ENCODE results near the gene CDYL2.
"Not testable (repeated sequence)": the region's sequence is repeated elsewhere in the genome, so short reads cannot be mapped to it uniquely, and the experiment has no call there.

Gene CDYL2

DNA sequence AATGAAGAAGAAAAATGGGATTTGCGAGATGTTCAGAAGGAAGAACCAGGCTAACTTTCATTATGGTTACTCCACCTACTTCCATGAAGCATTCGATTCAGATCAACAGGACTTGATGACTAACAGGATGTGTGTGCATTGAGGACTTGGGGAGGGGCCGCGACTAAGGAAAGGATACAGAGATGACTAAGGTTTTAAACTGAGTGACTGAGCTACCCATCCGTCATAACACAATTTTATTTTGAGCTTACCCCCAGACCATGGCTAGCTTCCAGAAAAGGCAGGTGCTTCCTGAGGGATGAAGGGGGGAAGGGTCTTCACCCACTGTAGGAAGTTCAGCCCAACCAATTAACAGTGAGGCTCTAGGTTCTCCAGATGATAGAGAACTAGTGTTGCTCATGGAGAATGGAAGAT, 2.5 kb upstream of the CDYL2 start:
- DNase-seq (ENCODE audit: low read depth), result no peak

DNA sequence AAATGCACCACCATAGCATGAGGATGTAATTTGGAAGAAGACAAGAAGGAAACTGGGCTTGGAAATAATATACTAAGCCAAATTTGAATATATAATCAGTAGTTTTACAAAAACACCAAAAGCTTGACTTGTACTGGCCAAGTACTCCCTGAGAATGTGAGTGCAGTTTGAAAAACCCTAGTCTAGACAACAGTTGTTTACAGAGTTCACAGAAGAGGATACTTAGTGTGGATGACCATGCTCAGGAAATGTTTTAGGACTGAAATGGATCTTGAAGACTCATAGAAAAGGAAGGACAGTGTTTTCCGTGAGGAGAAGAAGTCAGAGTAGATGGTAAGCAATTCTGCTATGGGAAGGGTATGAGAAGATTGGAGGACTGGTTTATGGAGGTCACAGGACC, 1.9 kb upstream of the CDYL2 start:
- DNase-seq (ENCODE audit: low read depth), result no peak

DNA sequence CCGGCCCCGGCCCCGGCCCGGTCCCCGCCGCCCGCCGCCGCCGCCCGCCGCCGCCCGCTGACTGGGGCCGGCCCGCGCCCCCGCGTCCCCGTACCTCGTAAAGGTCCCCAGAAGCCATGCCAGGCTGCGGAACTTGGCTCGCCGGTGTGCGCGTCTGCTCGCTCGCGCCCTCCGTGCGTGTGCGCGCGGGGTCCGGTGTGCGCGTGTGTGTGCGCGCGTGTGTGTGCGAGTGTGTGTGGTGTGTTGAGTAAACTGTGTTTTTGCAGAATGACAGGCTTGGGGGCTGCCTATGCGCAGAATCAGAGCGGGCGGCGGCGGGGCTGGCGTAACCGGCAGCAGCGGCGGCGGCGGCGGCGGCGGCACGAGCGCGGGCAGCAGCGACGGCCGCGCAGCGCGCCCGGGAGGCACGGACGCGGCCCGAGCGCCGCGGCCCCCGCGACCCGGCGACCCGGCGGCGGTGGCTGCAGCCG, 307 bp downstream of the CDYL2 start:
- no peak for DNase-seq (ENCODE audit: low read depth)

DNA sequence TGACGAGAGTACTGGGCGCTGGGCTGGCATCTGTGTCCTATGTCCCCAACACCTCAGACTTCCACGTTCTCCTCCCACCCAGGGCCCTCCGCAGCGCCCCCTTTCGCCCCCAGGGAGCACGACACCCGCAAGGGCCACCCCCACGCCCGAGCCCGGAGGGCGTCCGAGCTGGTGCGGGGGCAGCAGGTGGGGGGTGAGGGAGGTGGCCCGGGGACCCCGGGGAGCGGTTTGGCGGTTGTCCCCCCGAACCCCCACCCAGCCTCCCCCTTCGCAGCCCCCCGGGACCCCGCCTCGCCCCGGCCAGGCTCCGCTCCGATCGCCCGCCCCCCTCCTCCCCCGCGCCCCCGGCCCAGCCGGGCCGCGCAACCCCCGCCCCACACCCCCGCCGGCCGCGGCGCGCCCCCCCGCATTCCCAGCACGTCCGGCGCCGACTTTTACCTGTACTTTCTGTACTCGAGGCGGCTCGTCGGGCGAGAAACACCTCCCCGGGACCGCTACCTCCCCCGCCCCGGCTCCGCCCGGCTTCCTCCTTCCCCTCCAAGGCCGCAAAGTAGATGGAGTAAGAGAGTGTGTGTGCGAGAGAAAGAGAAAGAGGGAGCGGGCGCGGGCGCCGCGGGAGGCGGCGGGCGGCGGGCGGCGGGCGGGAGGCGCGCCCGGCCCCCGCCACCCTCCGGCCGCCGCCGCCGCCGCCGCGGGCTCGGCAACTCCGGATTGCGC, 901 bp downstream of the CDYL2 start:
- no peak for DNase-seq (ENCODE audit: low read depth)

DNA sequence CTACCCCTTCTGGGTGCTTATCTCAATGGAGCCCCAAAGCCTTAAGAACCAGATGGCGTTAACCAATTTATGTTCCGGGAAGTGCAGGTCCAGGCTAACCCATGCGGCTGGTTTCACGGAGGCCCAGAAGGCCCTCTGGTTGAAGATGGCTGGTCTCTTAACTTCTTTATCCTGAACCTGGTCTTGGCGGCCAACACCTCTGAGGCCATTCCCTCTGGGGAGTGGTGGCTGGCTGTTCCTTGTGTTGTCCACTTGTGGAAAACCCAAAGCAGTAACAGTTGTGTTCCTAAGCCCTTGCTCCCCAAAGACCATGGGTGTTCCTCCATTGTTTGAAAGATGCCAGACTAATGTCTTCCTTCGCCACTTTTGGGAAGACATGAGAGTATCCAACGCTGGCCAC, 1.5 kb downstream of the CDYL2 start:
- no peak for DNase-seq (ENCODE audit: low read depth)

DNA sequence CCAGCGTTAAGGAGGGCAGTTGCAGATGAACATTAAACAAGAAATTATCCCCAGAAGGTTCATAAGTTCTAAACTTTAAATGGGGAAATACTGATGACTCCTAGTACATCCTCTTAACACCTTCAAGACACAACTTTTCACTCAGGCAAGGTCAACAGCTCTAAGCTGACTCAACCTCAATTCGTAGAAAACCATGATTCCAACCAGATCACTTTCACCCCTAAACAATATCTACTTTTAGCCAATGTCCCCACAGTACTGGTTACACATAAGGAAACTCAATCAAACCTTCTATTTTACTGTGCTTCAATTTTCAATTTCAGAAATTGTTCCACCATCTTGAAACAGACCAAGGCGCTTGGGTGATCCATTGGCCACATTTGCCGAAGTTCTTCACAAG, 2.3 kb downstream of the CDYL2 start:
- DNase-seq (ENCODE audit: low read depth), result no peak

DNA sequence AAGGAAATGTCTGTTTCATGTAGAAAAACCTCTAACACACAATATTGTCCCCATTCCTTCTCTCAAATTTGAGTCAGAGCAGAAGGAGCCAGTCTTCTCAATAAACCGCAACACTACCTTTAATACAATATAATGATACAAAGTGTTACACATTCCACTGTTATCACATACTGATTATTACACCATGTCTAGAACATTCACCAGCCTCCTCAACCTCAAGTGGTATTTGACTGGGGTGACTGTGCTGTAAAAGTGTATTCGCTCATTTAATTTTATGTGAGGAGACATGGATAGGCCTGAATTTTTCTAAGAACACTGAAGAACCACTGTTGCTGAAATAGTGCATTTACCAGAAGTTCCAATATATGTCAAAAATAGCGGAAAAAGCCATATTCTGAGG, 10.3 kb downstream of the CDYL2 start:
- DNase-seq (ENCODE audit: low read depth), result no peak

DNA sequence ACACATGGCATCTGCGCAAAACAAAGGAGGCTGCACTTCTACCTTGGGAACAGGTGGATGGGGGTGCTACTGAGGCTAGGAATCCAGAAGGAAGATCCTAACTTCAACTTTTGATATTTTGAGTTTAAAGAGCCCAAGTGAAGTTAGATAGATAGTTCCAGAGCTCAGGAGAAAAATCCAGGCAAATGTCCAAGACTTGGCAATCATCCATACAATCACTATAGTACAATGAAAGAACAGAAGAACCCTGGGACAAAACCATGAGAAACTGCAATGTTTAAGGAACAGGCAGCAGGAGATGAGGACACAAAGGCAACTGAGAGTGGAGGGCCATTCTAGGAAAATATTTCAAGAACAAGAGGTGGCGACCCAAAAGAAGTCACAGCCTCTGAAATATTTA, 12.4 kb downstream of the CDYL2 start:
- DNase-seq (ENCODE audit: low read depth), result no peak

DNA sequence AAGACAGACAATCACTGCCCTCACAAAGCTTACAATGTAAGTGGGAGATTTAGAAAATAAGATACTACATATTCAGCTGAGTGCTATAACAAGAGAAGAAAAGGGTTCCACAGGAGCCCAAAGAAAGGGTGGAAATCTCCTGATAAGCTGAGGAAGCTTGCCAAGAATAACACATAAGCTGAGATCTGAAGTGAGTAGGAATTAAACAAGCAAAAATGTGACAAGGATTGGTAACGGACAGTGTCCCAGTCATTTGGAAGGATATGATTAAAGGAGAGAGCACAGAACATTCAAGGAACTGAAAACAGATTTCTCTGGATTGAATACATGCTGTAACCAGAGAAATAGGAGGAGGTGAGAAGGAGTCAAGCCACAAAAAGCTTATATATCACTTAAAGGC, 13.0 kb downstream of the CDYL2 start:
- no peak for DNase-seq (ENCODE audit: low read depth)

DNA sequence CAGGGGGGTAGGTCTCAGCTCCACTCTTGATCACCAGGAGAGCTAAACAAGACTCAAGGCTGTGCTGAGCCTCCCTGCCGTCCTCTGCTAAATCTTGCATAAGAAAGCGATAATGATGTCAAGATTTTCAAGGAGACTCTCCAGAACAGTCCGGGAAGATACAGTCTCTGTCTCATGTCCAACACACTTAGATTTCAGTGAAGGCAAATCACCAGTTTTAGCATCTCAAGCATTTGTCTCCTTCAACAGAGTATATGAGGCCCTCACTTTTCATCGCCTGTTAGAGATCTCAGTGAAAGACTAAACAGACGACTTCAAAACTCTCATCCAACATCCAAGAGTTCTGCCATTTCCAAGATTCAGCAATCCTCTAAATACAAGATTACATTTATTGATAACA, 13.6 kb downstream of the CDYL2 start:
- DNase-seq (ENCODE audit: low read depth), result no peak

DNA sequence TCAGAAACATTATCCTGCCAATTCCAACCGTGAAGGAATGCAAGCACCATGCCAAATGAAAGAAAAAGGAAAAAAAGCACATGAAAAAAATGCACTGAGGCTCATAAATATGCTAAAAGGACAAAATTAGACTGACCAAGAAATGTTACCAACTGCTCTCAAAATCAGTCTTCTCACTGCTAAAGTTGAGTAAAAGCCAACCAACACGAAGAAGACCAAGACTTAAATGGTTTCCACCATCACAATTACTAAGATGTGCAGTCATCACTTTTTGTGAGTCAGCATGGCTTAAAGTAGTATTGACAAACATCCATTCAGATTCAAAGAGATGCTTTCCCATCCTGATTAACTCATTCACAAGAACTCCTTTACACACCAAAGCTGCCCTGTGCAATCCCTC, 16.4 kb downstream of the CDYL2 start:
- DNase-seq (ENCODE audit: low read depth), result no peak

DNA sequence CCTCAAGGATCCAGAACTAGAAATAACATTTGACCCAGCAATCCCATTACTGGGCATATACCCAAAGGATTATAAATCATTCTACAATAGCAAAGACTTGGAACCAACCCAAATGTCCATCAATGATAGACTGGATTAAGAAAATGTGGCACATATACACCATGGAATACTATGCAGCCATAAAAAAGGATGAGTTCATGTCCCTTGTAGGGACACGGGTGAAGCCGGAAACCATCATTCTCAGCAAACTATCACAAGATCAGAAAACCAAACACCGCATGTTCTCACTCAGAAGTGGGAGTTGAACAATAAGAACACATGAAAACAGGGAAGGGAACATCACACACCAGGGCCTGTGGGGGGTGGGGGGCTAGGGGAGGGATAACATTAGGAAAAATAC, 17.8 kb downstream of the CDYL2 start:
- not testable (repeated sequence) for DNase-seq (ENCODE audit: low read depth)

DNA sequence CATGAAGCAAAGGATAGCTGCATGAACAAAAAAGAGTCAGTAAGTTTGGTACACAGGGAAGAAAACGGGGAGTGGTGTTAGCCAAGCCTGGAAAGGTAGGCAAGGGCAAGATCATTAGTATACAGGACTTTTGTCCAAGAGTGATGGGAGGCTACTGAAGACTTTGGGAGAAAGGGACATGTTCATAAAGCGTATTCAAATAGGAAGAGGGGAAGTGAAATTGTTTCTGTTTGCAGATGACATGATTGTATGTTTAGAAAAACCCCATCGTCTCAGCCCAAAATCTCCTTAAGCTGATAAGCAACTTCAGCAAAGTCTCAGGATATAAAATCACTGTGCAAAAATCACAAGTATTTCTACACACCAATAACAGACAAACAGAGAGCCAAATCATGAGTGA, 19.4 kb downstream of the CDYL2 start:
- no peak for DNase-seq (ENCODE audit: low read depth)

DNA sequence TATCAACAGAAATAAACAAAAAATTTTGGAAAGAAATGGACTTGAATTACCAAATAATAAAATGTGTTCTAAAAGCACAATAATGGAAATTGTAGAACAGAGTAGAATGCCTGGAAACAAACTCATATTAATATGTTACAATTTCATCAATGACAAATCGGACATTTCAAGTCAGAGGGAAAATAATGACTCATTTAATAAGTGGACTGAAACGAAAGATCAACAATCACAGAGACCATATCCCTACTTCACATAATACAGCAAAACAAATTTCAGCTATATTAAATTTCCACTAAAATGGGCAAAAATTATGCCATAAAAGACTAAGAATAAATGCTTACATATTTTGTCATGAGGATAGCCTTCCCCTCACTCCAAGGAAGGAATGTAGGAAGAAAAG, 25.7 kb downstream of the CDYL2 start:
- DNase-seq (ENCODE audit: low read depth), result no peak

DNA sequence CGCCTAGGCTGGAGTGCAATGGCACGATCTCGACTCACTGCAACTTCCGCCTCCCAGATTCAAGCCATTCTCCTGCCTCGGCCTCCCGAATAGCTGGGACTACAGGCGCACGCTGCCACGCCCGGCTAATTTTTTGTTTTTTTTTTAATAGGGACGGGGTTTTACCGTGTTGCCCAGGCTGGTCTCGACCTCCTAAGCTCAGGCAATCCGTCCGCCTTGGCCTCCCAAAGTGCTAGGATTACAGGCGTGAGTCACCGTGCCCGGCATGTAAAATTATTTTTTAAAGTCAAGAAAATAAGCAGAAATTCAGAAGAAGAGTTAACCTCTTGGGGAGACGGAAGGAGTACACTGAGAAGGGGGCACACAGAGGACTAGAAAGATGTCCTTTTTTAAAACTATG, 27.5 kb downstream of the CDYL2 start:
- DNase-seq (ENCODE audit: low read depth), result no peak

DNA sequence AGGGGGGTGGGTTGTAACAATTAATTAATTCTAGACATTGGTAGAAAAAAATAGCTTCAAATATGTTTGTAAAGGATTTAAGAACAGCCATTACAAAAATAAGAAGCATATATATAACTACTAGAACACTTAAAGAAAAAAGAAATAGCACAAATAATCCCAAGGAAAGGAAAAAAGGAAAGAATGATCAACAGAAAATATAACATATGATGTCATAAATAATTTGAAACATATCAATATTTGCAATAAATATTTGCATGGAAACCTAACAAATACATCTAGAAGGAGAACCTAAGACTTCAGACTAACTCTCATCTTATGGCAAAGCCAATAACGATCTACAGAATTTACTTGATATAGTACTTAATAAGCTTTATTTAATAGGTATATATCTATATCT, 28.9 kb downstream of the CDYL2 start:
- no peak for DNase-seq (ENCODE audit: low read depth)

DNA sequence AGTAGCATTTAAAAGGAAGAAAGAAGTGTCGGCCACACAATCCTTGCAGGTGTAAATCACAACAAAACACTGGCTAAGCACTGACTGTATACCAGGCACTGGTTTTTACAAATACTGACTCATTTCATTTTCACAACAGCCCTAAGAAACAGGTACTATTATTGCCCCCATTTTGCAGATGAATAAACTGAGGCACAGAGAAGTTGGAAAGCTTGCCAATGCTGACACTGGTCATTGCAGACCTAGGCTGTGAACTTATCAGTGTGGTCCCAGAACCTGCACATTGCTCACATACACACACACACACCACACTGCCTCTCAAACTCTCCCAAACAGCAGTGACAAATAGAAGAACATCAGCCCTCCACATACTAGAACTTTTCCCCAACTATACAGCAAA, 37.6 kb downstream of the CDYL2 start:
- DNase-seq (ENCODE audit: low read depth), result no peak

DNA sequence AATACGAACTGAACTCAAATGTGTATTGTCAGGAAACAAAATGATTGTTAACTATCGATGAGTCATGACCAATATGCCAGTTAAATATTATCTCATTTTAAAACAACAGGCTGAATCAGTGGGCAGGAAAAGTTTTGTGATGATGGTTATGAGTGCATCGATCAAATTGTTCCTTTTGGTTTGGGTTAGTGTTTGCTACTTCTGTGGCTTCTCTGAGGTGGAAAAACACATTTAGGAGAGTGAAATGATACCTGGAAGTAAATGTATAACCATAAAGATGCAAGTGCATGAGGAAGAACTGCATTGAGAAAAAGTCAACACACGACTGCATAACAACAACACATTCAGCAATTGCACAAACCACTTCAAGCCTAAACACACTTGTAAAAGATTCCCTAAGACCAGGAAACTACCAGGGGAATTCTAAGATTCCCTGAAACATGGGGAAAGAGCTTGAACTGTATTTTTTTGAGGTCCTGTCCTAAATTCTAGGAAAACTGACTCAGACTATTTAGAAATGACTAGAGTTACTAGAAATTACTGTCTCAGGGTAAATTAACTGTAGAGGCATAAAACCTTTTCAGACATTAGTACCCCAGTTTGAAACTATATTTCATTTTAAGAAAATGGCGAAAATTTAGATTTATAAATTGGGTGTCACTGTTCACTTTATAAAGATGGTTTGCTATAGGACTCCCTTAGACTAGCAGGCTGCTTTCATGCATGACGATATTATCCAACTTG, 44.8 kb downstream of the CDYL2 start:
- no peak for DNase-seq (ENCODE audit: low read depth)

DNA sequence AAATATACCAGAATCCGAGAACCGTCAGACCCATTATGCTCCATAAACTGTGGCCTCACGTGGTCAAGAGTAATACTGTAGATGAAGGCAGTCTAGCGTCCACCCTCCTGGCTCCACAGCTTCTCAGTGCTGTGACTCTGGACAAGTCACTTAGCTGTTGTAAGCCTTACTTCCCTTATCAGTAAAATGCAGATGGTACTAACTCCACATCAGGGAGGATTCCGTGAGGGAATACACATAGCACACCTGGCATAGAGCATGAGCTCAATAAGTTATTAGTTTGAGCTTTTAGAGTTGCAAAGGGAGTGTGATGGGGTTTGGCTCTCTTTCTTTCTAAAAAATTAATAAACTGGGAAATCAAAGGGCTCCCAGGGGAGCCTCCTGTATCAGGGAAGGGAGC, 49.9 kb downstream of the CDYL2 start:
- DNase-seq (ENCODE audit: low read depth), result no peak

DNA sequence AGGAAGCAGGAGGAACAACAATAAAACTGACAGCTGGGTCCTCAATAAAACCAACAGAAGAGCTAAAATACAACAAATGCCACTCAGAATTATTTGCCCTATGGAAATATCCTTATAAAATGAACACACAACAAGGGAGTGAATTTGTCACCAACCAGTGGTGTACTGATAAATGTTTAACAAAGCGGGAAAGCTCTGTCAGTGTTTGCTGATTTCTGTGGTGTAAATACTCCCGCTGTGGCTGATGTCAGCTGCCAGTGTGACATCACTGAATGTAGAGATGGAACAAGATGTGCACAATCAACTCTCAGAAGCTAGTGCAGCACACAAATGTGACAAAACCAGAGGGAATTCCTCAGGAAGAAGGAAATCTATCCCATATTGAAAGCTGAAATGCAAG, 51.9 kb downstream of the CDYL2 start:
- DNase-seq (ENCODE audit: low read depth), result no peak

DNA sequence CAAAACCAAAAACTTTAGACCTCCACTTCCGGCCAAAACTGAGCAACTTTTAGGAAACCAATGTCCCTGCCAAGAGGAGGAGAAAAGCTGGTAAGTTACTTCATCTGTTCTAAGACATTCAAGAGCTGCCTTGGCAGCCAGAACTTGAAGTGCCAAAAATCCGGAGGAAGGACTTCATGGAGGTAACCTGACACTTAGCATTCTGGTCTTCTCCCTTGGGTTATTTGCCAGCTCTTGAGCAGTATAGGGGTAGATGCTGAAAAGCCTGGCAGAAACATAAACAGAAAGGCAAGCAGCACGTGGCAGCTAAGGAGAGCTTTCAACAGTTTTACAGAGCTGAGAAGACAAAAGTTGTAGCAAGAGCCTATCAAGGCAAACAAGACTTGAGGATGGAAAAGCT, 53.2 kb downstream of the CDYL2 start:
- DNase-seq (ENCODE audit: low read depth), result no peak

DNA sequence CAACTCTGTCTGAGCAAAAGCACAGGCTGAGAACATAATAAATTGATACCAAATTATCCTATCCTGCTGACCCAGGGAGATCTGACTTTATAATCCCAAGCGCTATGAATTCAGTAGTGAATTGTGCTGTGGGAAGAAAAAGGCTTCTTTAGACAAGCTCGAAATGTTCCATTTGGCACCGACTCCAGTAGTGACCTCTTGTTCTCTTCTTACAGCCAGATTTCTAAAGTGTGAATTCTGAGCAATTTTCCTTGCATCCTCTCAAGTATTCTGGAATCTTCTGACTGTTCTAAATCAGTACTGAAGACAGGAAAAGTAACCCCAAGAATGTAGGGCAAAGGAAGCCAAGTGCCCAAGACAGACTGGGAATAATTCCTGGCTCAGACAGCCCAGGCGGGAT, 58.2 kb downstream of the CDYL2 start:
- no peak for DNase-seq (ENCODE audit: low read depth)

DNA sequence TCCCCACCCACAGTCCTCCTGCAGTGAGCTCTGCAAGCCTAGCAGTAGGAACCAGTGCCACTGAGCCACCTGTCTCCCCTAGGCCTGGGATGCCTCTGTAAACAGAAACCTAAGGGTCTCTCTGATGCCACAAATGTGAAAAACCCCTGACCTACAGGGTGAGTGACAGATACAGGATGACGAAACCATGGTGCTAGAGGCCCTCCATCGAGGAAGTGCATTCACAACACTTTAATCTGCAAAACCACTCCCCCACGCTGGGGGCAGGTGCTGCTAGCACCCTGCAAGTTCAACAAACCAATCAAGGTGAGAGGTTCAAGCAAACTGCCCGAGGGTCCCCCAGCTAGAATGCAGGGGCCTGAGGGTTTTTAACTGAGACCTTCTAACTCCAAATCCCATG, 59.5 kb downstream of the CDYL2 start:
- DNase-seq (ENCODE audit: low read depth), result no peak

DNA sequence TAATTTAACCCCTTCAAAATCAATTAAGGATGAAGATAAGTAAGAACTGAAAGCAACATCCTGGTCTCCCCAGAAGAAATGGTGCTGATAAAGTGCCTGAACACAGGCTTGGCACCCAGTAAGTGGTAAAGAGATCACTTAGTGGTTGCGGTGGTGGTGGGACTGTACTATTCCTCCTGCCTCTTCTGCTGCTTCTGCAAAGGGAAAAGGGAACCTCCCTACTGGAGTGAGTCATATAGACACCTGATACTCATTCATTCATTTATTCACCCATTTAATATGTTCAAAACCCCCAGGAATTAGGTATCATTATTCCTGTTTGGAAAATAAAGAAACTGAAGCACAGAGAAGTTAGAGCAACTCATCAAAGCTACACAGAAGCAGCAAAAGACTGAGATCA, 60.6 kb downstream of the CDYL2 start:
- no peak for DNase-seq (ENCODE audit: low read depth)

Measured in stimulated activated CD8-positive, alpha-beta memory T cell treated with anti-CD3 and anti-CD28 coated beads, Interleukin-12 subunit alpha, Interleukin-12 subunit beta, amount 100 ng/mL, for 1 hour (primary cell).